C4-2B (cell line): Measurements from ENCODE around the gene TAS1R1.
A peak's percentile ranks its signal among the peaks of the same experiment; 100 is the strongest.

Experiments used
- CTCF ChIP-seq: fragments of 450-650 bp; conservative IDR thresholded peaks from 2 replicates; pipeline ENCODE4 v1.5.1; 2017; ENCODE audit warnings: mild to moderate bottlenecking
- ZFX ChIP-seq: fragments of 450-650 bp; IDR thresholded peaks from 2 replicates; pipeline ENCODE4 v1.6.1; 2017

- TF ChIP-seq ZFX (peak; percentile 100), CTCF (no peak)
These were observed 69.8 kb downstream of the TAS1R1 start, which contains the start of gene THAP3 for GRCh38 chr1:6624710-6625583.
